PFSK-1 (cell line): ENCODE data around the gene FARP2.

Experiments used
- POLR2AphosphoS5 ChIP-seq: IDR thresholded peaks from 2 replicates; pipeline ENCODE4 v1.6.1; 2012; ENCODE audit warnings: low read depth, mild to moderate bottlenecking, control low read depth, low read length, moderate library complexity
- TAF1 ChIP-seq: IDR thresholded peaks from 2 replicates; pipeline ENCODE4 v1.6.1; 2012; ENCODE audit warnings: low read length, control low read depth, borderline replicate concordance; ENCODE audit not compliant: insufficient read depth

- no peak for TF ChIP-seq POLR2AphosphoS5
- TF ChIP-seq TAF1 = no peak
Measured at GRCh38 chr2:241422350-241422749, 66.3 kb downstream of the FARP2 start.
